ENCODE results near the gene SLC25A21. TPM values are rescaled to one million over a fixed set of nuclear protein-coding genes. Genes with fewer than 3 reads are reported as not detected.

Gene SLC25A21
- total and polyA plus RNA-seq, 7 experiments from 2014 or later, result not detected

DNA sequence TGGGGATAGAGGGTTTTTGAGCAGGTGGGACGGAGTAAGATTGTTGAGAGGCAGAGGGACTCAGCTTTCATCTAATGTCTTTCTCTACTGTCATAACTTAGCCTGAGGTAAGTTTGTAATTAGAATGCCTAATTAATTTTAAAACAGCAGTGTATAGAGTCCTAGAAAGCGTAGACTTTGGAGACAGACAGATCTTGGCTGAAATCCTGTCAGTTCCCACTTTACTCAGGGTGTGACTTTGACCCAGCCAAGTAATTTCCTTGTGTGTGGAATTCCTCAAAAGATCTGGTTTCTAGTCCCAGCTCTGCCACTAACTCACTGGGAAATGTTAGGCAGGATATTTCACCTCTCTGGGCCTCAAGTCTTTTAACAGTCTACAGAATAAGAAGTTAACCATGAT, 74.3 kb downstream of the SLC25A21 start:
- POLR2A ChIA-PET, result no interaction called here
- Histone ChIP-seq H3K9me3 (ENCODE audit: control insufficient read depth in 2 of 3, low read length in 3 of 3) (no peaks in the 10 kb centered on the region), H3K4me1 (ENCODE audit: control insufficient read depth in 2 of 2, insufficient read depth in 2 of 2, low read length in 2 of 2) (no peaks in the 10 kb centered on the region), H3K4me3 (ENCODE audit: low read length) (no peak overlapping the region), H3K27me3 (ENCODE audit: control insufficient read depth in 2 of 2, insufficient read depth in 2 of 2, low read length in 2 of 2) (no peaks in the 10 kb centered on the region), H3K27ac (ENCODE audit: low read depth, low read length) (no peak overlapping the region), H3K36me3 (ENCODE audit: control insufficient read depth in 2 of 3, insufficient read depth in 3 of 3, low read length in 3 of 3) (no peaks in the 10 kb centered on the region)
- Mint-ChIP-seq H3K4me1 (no peaks in the 10 kb centered on the region), H3K27me3 (no peaks in the 10 kb centered on the region), H3K9me3 (peaks cover 0 to 7% (median 3%) of the 10 kb centered on the region in 11 donors), H3K4me3 (no peak overlapping the region), H3K36me3 (no peaks in the 10 kb centered on the region), H3K27ac (no peak overlapping the region)
- CTCF ChIA-PET, result no interaction called here
- ATAC-seq, result no peak
- intact Hi-C loops (cut with micrococcal nuclease), result no loop called here
- no peak for DNase-seq

DNA sequence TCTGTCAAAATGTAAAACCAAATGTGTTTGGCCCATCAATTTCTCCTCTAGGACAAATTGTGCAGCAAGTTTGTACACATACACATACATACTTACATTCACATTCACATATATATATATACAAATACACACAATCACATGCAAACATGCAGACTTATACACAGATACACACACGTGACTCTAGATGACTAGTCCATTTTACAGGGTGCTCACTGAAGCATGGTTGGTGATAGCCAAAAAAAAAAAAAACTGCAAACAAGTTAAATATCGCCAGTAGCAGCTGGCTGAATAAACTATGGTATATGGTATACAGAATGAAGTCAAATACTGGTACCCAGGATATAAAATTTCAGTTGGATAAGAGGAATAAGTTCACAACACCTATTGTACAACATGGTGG, 77.9 kb downstream of the SLC25A21 start:
- no peaks in the 10 kb centered on the region for H3K27me3 Mint-ChIP-seq
- H3K4me1 Mint-ChIP-seq, result no peaks in the 10 kb centered on the region
- ATAC-seq (no peak), DNase-seq (no peak)
- H3K36me3 Mint-ChIP-seq, result no peaks in the 10 kb centered on the region
- H3K27ac Mint-ChIP-seq, result no peak overlapping the region
- intact Hi-C loops (cut with micrococcal nuclease), result no loop called here
- Histone ChIP-seq H3K27me3 (ENCODE audit: control insufficient read depth in 2 of 2, insufficient read depth in 2 of 2, low read length in 2 of 2) (no peaks in the 10 kb centered on the region), H3K27ac (ENCODE audit: low read depth, low read length) (no peak overlapping the region), H3K36me3 (ENCODE audit: control insufficient read depth in 2 of 3, insufficient read depth in 3 of 3, low read length in 3 of 3) (no peaks in the 10 kb centered on the region), H3K4me3 (ENCODE audit: low read length) (no peak overlapping the region), H3K9me3 (ENCODE audit: control insufficient read depth in 2 of 3, low read length in 3 of 3) (no peaks in the 10 kb centered on the region), H3K4me1 (ENCODE audit: control insufficient read depth in 2 of 2, insufficient read depth in 2 of 2, low read length in 2 of 2) (no peaks in the 10 kb centered on the region)
- no peak overlapping the region for H3K4me3 Mint-ChIP-seq
- ChIA-PET POLR2A (no interaction called here), CTCF (interaction anchor here (0.6 kb wide), 1 partner anchor 23 kb away, joined by 3 read pairs; no protein-coding TSS in a partner anchor)
- H3K9me3 Mint-ChIP-seq, result peaks cover 0 to 6% (median 0%) of the 10 kb centered on the region in 11 donors

- Mint-ChIP-seq H3K36me3 (no peaks in the 10 kb centered on the region), H3K4me1 (no peaks in the 10 kb centered on the region), H3K27me3 (no peaks in the 10 kb centered on the region), H3K27ac (no peak overlapping the region), H3K4me3 (no peak overlapping the region), H3K9me3 (peaks cover 0 to 4% (median 0%) of the 10 kb centered on the region in 11 donors)
- CTCF ChIA-PET, result no interaction called here
- ATAC-seq (no peak), DNase-seq (no peak)
- POLR2A ChIA-PET, result no interaction called here
- no peaks in the 10 kb centered on the region for H3K36me3 ChIP-seq (ENCODE audit: control insufficient read depth in 2 of 3, insufficient read depth in 3 of 3, low read length in 3 of 3)
- no peak overlapping the region for H3K4me3 ChIP-seq (ENCODE audit: low read length)
- intact Hi-C loops (cut with micrococcal nuclease), result no loop called here
- H3K4me1 ChIP-seq (ENCODE audit: control insufficient read depth in 2 of 2, insufficient read depth in 2 of 2, low read length in 2 of 2), result no peaks in the 10 kb centered on the region
- H3K27ac ChIP-seq (ENCODE audit: low read depth, low read length), result no peak overlapping the region
- H3K27me3 ChIP-seq (ENCODE audit: control insufficient read depth in 2 of 2, insufficient read depth in 2 of 2, low read length in 2 of 2), result no peaks in the 10 kb centered on the region
- H3K9me3 ChIP-seq (ENCODE audit: control insufficient read depth in 2 of 3, low read length in 3 of 3), result no peaks in the 10 kb centered on the region
Observed at GRCh38 chr14:37093364-37093763, 79.0 kb downstream of the SLC25A21 start.

DNA sequence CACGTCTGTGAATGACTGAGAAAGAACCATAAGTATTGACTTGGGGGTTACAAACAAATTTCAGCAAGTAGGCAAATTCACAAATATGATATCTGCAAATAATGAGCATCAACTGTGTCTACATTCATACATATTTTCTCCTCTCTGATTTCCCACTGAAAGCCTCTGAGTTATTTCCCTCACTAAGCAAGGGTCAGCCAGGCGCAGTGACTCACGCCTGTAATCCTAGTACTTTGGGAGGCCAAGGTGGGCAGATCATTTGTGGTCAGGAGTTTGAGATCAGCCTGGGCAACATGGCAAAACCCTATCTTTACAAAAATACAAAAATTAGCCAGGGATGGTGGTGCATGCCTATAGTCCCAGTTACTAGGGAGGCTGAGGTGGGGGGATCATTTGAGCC, 80.8 kb downstream of the SLC25A21 start:
- ChIA-PET CTCF (no interaction called here), POLR2A (no interaction called here)
- ATAC-seq (no peak), DNase-seq (no peak)
- Mint-ChIP-seq H3K27ac (no peak overlapping the region), H3K27me3 (no peaks in the 10 kb centered on the region), H3K9me3 (peaks cover 0 to 4% (median 0%) of the 10 kb centered on the region in 11 donors), H3K4me3 (no peak overlapping the region), H3K4me1 (no peaks in the 10 kb centered on the region), H3K36me3 (no peaks in the 10 kb centered on the region)
- H3K27me3 ChIP-seq (ENCODE audit: control insufficient read depth in 2 of 2, insufficient read depth in 2 of 2, low read length in 2 of 2), result no peaks in the 10 kb centered on the region
- intact Hi-C loops (cut with micrococcal nuclease), result no loop called here
- H3K4me1 ChIP-seq (ENCODE audit: control insufficient read depth in 2 of 2, insufficient read depth in 2 of 2, low read length in 2 of 2), result no peaks in the 10 kb centered on the region
- H3K36me3 ChIP-seq (ENCODE audit: control insufficient read depth in 2 of 3, insufficient read depth in 3 of 3, low read length in 3 of 3), result no peaks in the 10 kb centered on the region
- no peak overlapping the region for H3K27ac ChIP-seq (ENCODE audit: low read depth, low read length)
- no peaks in the 10 kb centered on the region for H3K9me3 ChIP-seq (ENCODE audit: control insufficient read depth in 2 of 3, low read length in 3 of 3)
- no peak overlapping the region for H3K4me3 ChIP-seq (ENCODE audit: low read length)

DNA sequence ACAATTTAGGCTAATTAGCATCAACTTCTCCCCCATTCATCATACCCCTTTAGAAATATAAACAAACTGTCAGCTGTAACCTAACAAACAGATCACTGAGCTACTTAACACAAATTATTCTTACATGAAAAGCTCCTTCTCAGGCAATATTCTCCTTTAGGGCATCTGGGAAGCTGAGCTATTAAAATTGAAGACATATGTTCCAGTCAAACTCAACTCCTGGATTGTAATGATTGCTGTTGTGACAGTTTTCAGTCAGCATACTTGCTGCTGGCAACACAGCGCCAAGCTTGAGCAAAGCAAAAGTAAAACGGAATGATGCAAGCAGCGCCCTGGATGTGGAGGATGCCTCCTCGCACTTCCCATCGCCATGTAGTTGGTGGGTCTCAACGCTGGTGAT, 82.4 kb downstream of the SLC25A21 start:
- Mint-ChIP-seq H3K4me1 (no peaks in the 10 kb centered on the region), H3K27ac (no peak overlapping the region), H3K27me3 (no peaks in the 10 kb centered on the region), H3K4me3 (no peak overlapping the region), H3K36me3 (no peaks in the 10 kb centered on the region), H3K9me3 (peaks cover 0 to 4% (median 0%) of the 10 kb centered on the region in 11 donors)
- H3K36me3 ChIP-seq (ENCODE audit: control insufficient read depth in 2 of 3, insufficient read depth in 3 of 3, low read length in 3 of 3), result no peaks in the 10 kb centered on the region
- intact Hi-C loops (cut with micrococcal nuclease), result no loop called here
- POLR2A ChIA-PET, result no interaction called here
- no peaks in the 10 kb centered on the region for H3K9me3 ChIP-seq (ENCODE audit: control insufficient read depth in 2 of 3, low read length in 3 of 3)
- no peak for ATAC-seq
- no peak for DNase-seq
- CTCF ChIA-PET, result no interaction called here
- H3K4me3 ChIP-seq (ENCODE audit: low read length), result no peak overlapping the region
- no peaks in the 10 kb centered on the region for H3K27me3 ChIP-seq (ENCODE audit: control insufficient read depth in 2 of 2, insufficient read depth in 2 of 2, low read length in 2 of 2)
- no peaks in the 10 kb centered on the region for H3K4me1 ChIP-seq (ENCODE audit: control insufficient read depth in 2 of 2, insufficient read depth in 2 of 2, low read length in 2 of 2)
- no peak overlapping the region for H3K27ac ChIP-seq (ENCODE audit: low read depth, low read length)

DNA sequence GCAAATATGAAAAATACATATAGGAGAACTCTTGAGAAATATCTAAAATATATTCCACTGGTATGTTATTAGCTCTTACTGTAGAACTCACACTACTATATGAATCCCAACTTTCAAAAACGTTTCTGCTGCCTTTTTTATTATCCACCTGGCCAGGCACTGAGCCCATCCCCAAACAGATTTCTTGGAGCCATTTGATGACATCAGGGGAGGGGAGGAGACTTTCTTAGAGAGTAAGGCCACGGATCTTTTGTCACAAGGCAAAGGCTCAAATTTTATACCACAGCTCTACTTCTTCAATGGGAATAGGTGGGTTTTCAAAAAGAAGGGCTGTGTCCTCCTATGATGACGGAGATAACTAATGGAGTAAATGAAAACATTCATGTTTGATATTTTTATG, 83.0 kb downstream of the SLC25A21 start:
- Histone ChIP-seq H3K4me3 (ENCODE audit: low read length) (no peak overlapping the region), H3K36me3 (ENCODE audit: control insufficient read depth in 2 of 3, insufficient read depth in 3 of 3, low read length in 3 of 3) (no peaks in the 10 kb centered on the region), H3K27ac (ENCODE audit: low read depth, low read length) (no peak overlapping the region), H3K27me3 (ENCODE audit: control insufficient read depth in 2 of 2, insufficient read depth in 2 of 2, low read length in 2 of 2) (no peaks in the 10 kb centered on the region), H3K4me1 (ENCODE audit: control insufficient read depth in 2 of 2, insufficient read depth in 2 of 2, low read length in 2 of 2) (no peaks in the 10 kb centered on the region), H3K9me3 (ENCODE audit: control insufficient read depth in 2 of 3, low read length in 3 of 3) (no peaks in the 10 kb centered on the region)
- no peak overlapping the region for H3K4me3 Mint-ChIP-seq
- POLR2A ChIA-PET, result no interaction called here
- no peak overlapping the region for H3K27ac Mint-ChIP-seq
- no peak for DNase-seq
- no peaks in the 10 kb centered on the region for H3K27me3 Mint-ChIP-seq
- CTCF ChIA-PET, result no interaction called here
- no peaks in the 10 kb centered on the region for H3K36me3 Mint-ChIP-seq
- H3K9me3 Mint-ChIP-seq, result peaks cover 0 to 4% (median 0%) of the 10 kb centered on the region in 11 donors
- intact Hi-C loops (cut with micrococcal nuclease), result no loop called here
- H3K4me1 Mint-ChIP-seq, result no peaks in the 10 kb centered on the region
- no peak for ATAC-seq

DNA sequence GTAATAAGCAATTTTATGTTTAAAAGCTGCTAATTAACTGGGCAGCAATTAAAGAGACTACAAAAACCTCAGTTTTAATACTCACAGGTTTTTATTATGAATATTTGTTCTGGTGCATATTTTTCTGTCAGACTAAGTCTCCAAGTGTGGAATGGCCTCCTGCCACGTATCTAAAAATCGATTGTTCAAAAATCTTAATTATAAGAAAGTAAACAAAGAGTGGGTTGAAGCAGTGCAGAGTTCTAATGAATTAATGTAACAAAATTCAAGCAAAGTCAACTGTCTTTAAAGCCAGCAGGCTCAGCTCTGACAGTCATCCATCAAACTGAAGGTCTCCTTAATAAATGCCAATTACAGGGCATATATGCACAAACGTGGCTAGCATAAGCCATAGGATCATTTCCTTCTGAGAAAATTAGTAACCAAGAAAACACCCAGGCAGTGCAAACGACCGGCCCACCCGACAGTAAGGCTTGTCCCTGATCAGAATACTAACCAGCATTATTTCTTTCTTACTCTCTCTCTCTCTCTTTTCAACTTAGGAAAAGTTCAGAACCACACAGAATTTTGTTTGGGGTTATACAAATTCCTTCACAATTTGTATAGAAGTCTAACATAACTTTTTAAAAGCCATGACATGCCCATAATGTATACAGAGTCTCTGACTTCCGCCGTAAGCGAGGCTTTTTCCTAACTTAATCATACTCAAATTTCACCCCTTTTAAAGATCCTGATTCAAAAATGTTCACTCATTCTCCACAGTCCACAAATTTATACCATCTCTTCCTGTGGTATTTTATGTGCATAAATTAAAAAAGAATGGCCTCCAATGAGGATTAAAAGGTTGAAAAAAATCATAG, 83.8 kb downstream of the SLC25A21 start:
- CTCF ChIA-PET, result no interaction called here
- Mint-ChIP-seq H3K27me3 (no peaks in the 10 kb centered on the region), H3K36me3 (no peaks in the 10 kb centered on the region), H3K4me3 (no peak overlapping the region), H3K27ac (no peak overlapping the region), H3K4me1 (no peaks in the 10 kb centered on the region), H3K9me3 (peaks cover 0 to 4% (median 0%) of the 10 kb centered on the region in 11 donors)
- intact Hi-C loops (cut with micrococcal nuclease), result no loop called here
- H3K36me3 ChIP-seq (ENCODE audit: control insufficient read depth in 2 of 3, insufficient read depth in 3 of 3, low read length in 3 of 3), result no peaks in the 10 kb centered on the region
- H3K27me3 ChIP-seq (ENCODE audit: control insufficient read depth in 2 of 2, insufficient read depth in 2 of 2, low read length in 2 of 2), result no peaks in the 10 kb centered on the region
- POLR2A ChIA-PET, result no interaction called here
- H3K9me3 ChIP-seq (ENCODE audit: control insufficient read depth in 2 of 3, low read length in 3 of 3), result no peaks in the 10 kb centered on the region
- no peak overlapping the region for H3K27ac ChIP-seq (ENCODE audit: low read depth, low read length)
- ATAC-seq (no peak), DNase-seq (no peak)
- H3K4me3 ChIP-seq (ENCODE audit: low read length), result no peak overlapping the region
- H3K4me1 ChIP-seq (ENCODE audit: control insufficient read depth in 2 of 2, insufficient read depth in 2 of 2, low read length in 2 of 2), result no peaks in the 10 kb centered on the region

Data from naive thymus-derived CD4-positive, alpha-beta T cell (primary cell).